ENCODE measurements around the gene RUBCN.
"Not testable (repeated sequence)": the region's sequence is repeated elsewhere in the genome, so short reads cannot be mapped to it uniquely, and the experiment has no call there.

RUBCN gene

GRCh38 chr3:197685546-197685945 lies 51.2 kb downstream of the RUBCN start:
- no peak for DNase-seq (ENCODE audit: low read depth in 2 of 2)

- DNase-seq (ENCODE audit: low read depth in 2 of 2), result no peak
These were observed 53.5 kb downstream of the RUBCN start for GRCh38 chr3:197683191-197683590.

GRCh38 chr3:197682713-197683112 lies 54.0 kb downstream of the RUBCN start:
- no peak for DNase-seq (ENCODE audit: low read depth in 2 of 2)

GRCh38 chr3:197680955-197681521 lies 55.7 kb downstream of the RUBCN start:
- no peak for DNase-seq (ENCODE audit: low read depth in 2 of 2)

- no peak for DNase-seq (ENCODE audit: low read depth in 2 of 2)
These were observed 60.8 kb downstream of the RUBCN start for GRCh38 chr3:197675951-197676350.

GRCh38 chr3:197675563-197675860 lies 61.2 kb downstream of the RUBCN start:
- DNase-seq (ENCODE audit: low read depth in 2 of 2), result no peak

GRCh38 chr3:197674741-197675562 lies 61.8 kb downstream of the RUBCN start:
- no peak for DNase-seq (ENCODE audit: low read depth in 2 of 2)

GRCh38 chr3:197673170-197673569 lies 63.5 kb downstream of the RUBCN start:
- DNase-seq (ENCODE audit: low read depth in 2 of 2), result no peak

GRCh38 chr3:197670361-197670760 lies 66.3 kb downstream of the RUBCN start:
- no peak for DNase-seq (ENCODE audit: low read depth in 2 of 2)

- no peak for DNase-seq (ENCODE audit: low read depth in 2 of 2)
These were observed 68.7 kb downstream of the RUBCN start for GRCh38 chr3:197667968-197668367.

- not testable (repeated sequence) for DNase-seq (ENCODE audit: low read depth in 2 of 2)
These were observed 69.4 kb downstream of the RUBCN start for GRCh38 chr3:197667293-197667692.

GRCh38 chr3:197666221-197666842 lies 70.4 kb downstream of the RUBCN start:
- DNase-seq (ENCODE audit: low read depth in 2 of 2), result not testable (repeated sequence)

- not testable (repeated sequence) for DNase-seq (ENCODE audit: low read depth in 2 of 2)
These were observed 71.2 kb downstream of the RUBCN start for GRCh38 chr3:197665549-197665948.

- DNase-seq (ENCODE audit: low read depth in 2 of 2), result not testable (repeated sequence)
These were observed 71.6 kb downstream of the RUBCN start for GRCh38 chr3:197665142-197665491.

GRCh38 chr3:197664414-197665141 lies 72.1 kb downstream of the RUBCN start:
- peak in 1 of 2 experiments; percentile 24 for DNase-seq (ENCODE audit: low read depth in 2 of 2)

GRCh38 chr3:197663367-197664140 lies 73.2 kb downstream of the RUBCN start:
- DNase-seq (ENCODE audit: low read depth in 2 of 2), result not testable (repeated sequence)

- not testable (repeated sequence) for DNase-seq (ENCODE audit: low read depth in 2 of 2)
These were observed 74.4 kb downstream of the RUBCN start for GRCh38 chr3:197662352-197662751.

- DNase-seq (ENCODE audit: low read depth in 2 of 2), result not testable (repeated sequence)
These were observed 74.8 kb downstream of the RUBCN start for GRCh38 chr3:197661874-197662273.

- DNase-seq (ENCODE audit: low read depth in 2 of 2), result not testable (repeated sequence)
These were observed 75.4 kb downstream of the RUBCN start for GRCh38 chr3:197661234-197661834.

GRCh38 chr3:197659701-197660100 lies 77.0 kb downstream of the RUBCN start:
- DNase-seq (ENCODE audit: low read depth in 2 of 2), result not testable (repeated sequence)

- not testable (repeated sequence) for DNase-seq (ENCODE audit: low read depth in 2 of 2)
These were observed 77.6 kb downstream of the RUBCN start for GRCh38 chr3:197659144-197659543.
